PC-3 (cell line): ENCODE data around the gene WDR33. TPM values are rescaled to one million over a fixed set of nuclear protein-coding genes. Genes with fewer than 3 reads are reported as not detected.

ENCODE experiments used
- ATAC-seq: fragments of 200-7000 bp; cut with Tn5 transposase; 2 replicates; pipeline ENCODE4 v1.9.1; 2020; ENCODE audit warnings: mild to moderate bottlenecking, moderate library complexity
- BruUV-seq: library from RNA; stranded (reverse); fragments of 400-500 nt; replicated peaks from 2 replicates; lab custom pipeline; 2021; lab: Mats Ljungman, UMichigan
- CTCF ChIA-PET: fragments of 300-600 bp; sonication (Branson Sonifier 250); formaldehyde crosslinking; loops from one replicate; lab custom pipeline; 2022; ENCODE audit warnings: antibody characterized with exemption; lab: Charles Lee
- POLR2A ChIA-PET: fragments of 300-600 bp; sonication (Branson Sonifier 250); formaldehyde crosslinking; loops from one replicate; lab custom pipeline; 2022; ENCODE audit warnings: antibody characterized with exemption; ENCODE audit not compliant: unreplicated experiment; lab: Charles Lee
- DNase-seq: peaks from one replicate; pipeline ENCODE4 v3.0.0-alpha.2; 2015
- H2AFZ ChIP-seq: fragments of 300-600 bp; sonication (generic); 2 replicates; pipeline ENCODE4 v1.6.0; 2016; ENCODE audit warnings: antibody characterized with exemption, low read length
- H3F3A ChIP-seq: fragments of 300-600 bp; sonication (generic); one replicate; pipeline ENCODE4 v1.6.0; 2017; ENCODE audit warnings: antibody characterized with exemption, low read length, control low read depth, mild to moderate bottlenecking; ENCODE audit not compliant: unreplicated experiment
- H3K27ac ChIP-seq: fragments of 300-600 bp; sonication (generic); 2 replicates; pipeline ENCODE4 v1.5.1; 2016; ENCODE audit warnings: mild to moderate bottlenecking, low read length
- H3K27me3 ChIP-seq: fragments of 300-600 bp; sonication (generic); 2 replicates; pipeline ENCODE4 v1.6.1; 2016; ENCODE audit warnings: low read length, mixed read lengths
- H3K36me3 ChIP-seq: fragments of 300-600 bp; sonication (generic); 2 replicates; pipeline ENCODE4 v1.6.1; 2016; ENCODE audit warnings: low read depth, mixed run types, low read length, mixed read lengths
- H3K4me1 ChIP-seq: fragments of 300-600 bp; sonication (generic); 2 replicates; pipeline ENCODE4 v1.5.1; 2016; ENCODE audit warnings: low read length; ENCODE audit not compliant: insufficient read depth
- H3K4me2 ChIP-seq: fragments of 300-600 bp; sonication (generic); 2 replicates; pipeline ENCODE4 v1.6.0; 2016; ENCODE audit warnings: low read length
- H3K4me3 ChIP-seq: fragments of 300-600 bp; sonication (generic); 2 replicates; pipeline ENCODE4 v1.5.1; 2016; ENCODE audit warnings: mild to moderate bottlenecking, low read length, mixed read lengths
- H3K79me2 ChIP-seq: fragments of 300-600 bp; sonication (generic); 2 replicates; pipeline ENCODE4 v1.6.1; 2017; ENCODE audit warnings: low read length, mixed read lengths
- H3K9ac ChIP-seq: fragments of 300-600 bp; sonication (generic); 2 replicates; pipeline ENCODE4 v1.6.0; 2016; ENCODE audit warnings: mild to moderate bottlenecking, low read length
- H3K9me2 ChIP-seq: fragments of 300-600 bp; sonication (generic); replicated peaks from 2 replicates; pipeline ENCODE4 v1.6.1; 2016; ENCODE audit warnings: mixed run types, low read length, mixed read lengths
- H3K9me3 ChIP-seq: fragments of 300-600 bp; sonication (generic); 2 replicates; pipeline ENCODE4 v1.6.1; 2016; ENCODE audit warnings: low read length, mixed read lengths
- H4K20me1 ChIP-seq: fragments of 300-600 bp; sonication (generic); 2 replicates; pipeline ENCODE4 v1.6.1; 2016; ENCODE audit warnings: low read length, mixed read lengths
- CTCF ChIP-seq: fragments of 300-600 bp; sonication (generic); conservative IDR thresholded peaks from 2 replicates; pipeline ENCODE4 v1.5.1; 2017; ENCODE audit warnings: antibody characterized with exemption, low read depth, mild to moderate bottlenecking, low read length
- EZH2 ChIP-seq: fragments of 300-600 bp; sonication (generic); IDR thresholded peaks from one replicate; pipeline ENCODE4 v1.6.1; 2017; ENCODE audit warnings: antibody characterized with exemption, mild to moderate bottlenecking, low read length; ENCODE audit not compliant: unreplicated experiment
- EZH2phosphoT487 ChIP-seq: fragments of 300-600 bp; sonication (generic); IDR thresholded peaks from 2 replicates; pipeline ENCODE4 v1.6.1; 2018; ENCODE audit warnings: mild to moderate bottlenecking, antibody characterized with exemption, low read length, borderline replicate concordance
- intact Hi-C: fragments of 100-400 bp; cut with micrococcal nuclease; formaldehyde crosslinking; loops from 2 replicates; pipeline ENCODE4 v1.9.0; 2023
- total RNA-seq: library from RNA; depleted of rRNA; stranded (reverse); fragments of >200 nt; gene quantifications from 2 replicates; pipeline ENCODE4 v1.2.3, GENCODE V29; 2014

The WDR33 gene
- total RNA-seq, 1 experiment from 2014 or later, result 31.7 TPM

GRCh38 chr2:127859712-127860085 is 48.7 kb upstream of the WDR33 start:
- ATAC-seq, result peak; percentile 4; the same call in 1 of the 2 replicates
- DNase-seq, result peak; percentile 57
- H2AFZ ChIP-seq, result 0 out of 2 replicates have a peak overlapping the region, but pooled peaks have one; percentile 27
- H3K9ac ChIP-seq, result no peak overlapping the region
- no peaks in the 10 kb centered on the region for H3K9me3 ChIP-seq
- peaks cover 14% of the 10 kb centered on the region for H3K4me1 ChIP-seq
- peak overlapping the region; percentile 84 for H3K4me2 ChIP-seq
- POLR2A ChIA-PET, result no interaction called here
- intact Hi-C loops, result loop anchor here (10.0 kb wide), 1 partner anchor 85 kb away; no protein-coding TSS in a partner anchor
- H3K27me3 ChIP-seq, result no peaks in the 10 kb centered on the region
- H3K79me2 ChIP-seq, result peaks cover 32% of the 10 kb centered on the region
- no peak for TF ChIP-seq EZH2phosphoT487
- no peak for TF ChIP-seq EZH2
- no peak for TF ChIP-seq CTCF
- no peak overlapping the region for H3K27ac ChIP-seq
- H3K9me2 ChIP-seq, result no peaks in the 10 kb centered on the region
- H3K36me3 ChIP-seq, result peaks cover 17% of the 10 kb centered on the region
- H4K20me1 ChIP-seq, result 0 out of 2 replicates have a peak, but pooled peaks cover 8% of the 10 kb centered on the region
- no TSS peak for BruUV-seq
- CTCF ChIA-PET, result no interaction called here
- no peak overlapping the region for H3K4me3 ChIP-seq
- peaks cover 9% of the 10 kb centered on the region for H3F3A ChIP-seq

- H3K27me3 ChIP-seq, result no peaks in the 10 kb centered on the region
- TSS peak; percentile 74 for BruUV-seq
- peak overlapping the region; percentile 91 for H3K9ac ChIP-seq
- TF ChIP-seq EZH2phosphoT487, result no peak
- no peak for TF ChIP-seq CTCF
- no peak for TF ChIP-seq EZH2
- DNase-seq (no peak), ATAC-seq (peak; percentile 3; the same call in 1 of the 2 replicates)
- H3K79me2 ChIP-seq, result peaks cover 56% of the 10 kb centered on the region
- peak overlapping the region; percentile 63 for H2AFZ ChIP-seq
- peaks cover 9% of the 10 kb centered on the region for H3F3A ChIP-seq
- CTCF ChIA-PET, result no interaction called here
- H3K4me1 ChIP-seq, result peaks cover 14% of the 10 kb centered on the region
- peak overlapping the region; percentile 90 for H3K4me3 ChIP-seq
- intact Hi-C loops, result loop anchor here (10.0 kb wide), 1 partner anchor 83 kb away; no protein-coding TSS in a partner anchor
- H3K36me3 ChIP-seq, result peaks cover 15% of the 10 kb centered on the region
- no peaks in the 10 kb centered on the region for H3K9me3 ChIP-seq
- peaks cover 21% of the 10 kb centered on the region; the same call in 1 of the 2 replicates for H4K20me1 ChIP-seq
- POLR2A ChIA-PET, result no interaction called here
- H3K9me2 ChIP-seq, result no peaks in the 10 kb centered on the region
- H3K4me2 ChIP-seq, result peak overlapping the region; percentile 90
- peak overlapping the region; percentile 32 for H3K27ac ChIP-seq
These were observed 46.4 kb upstream of the WDR33 start for GRCh38 chr2:127857265-127857808.

GRCh38 chr2:127853671-127854070 is 42.7 kb upstream of the WDR33 start:
- Histone ChIP-seq H2AFZ (no peak overlapping the region), H3K9me3 (no peaks in the 10 kb centered on the region), H3K27me3 (no peaks in the 10 kb centered on the region), H3K4me2 (no peak overlapping the region), H3F3A (no peaks in the 10 kb centered on the region), H3K9me2 (no peaks in the 10 kb centered on the region), H3K9ac (no peak overlapping the region), H3K4me3 (no peak overlapping the region), H3K27ac (no peak overlapping the region), H3K79me2 (peaks cover 68% of the 10 kb centered on the region), H4K20me1 (peaks cover 21% of the 10 kb centered on the region; the same call in 1 of the 2 replicates), H3K36me3 (peaks cover 40% of the 10 kb centered on the region), H3K4me1 (peaks cover 14% of the 10 kb centered on the region)
- BruUV-seq, result no TSS peak
- no peak for TF ChIP-seq EZH2
- no peak for TF ChIP-seq CTCF
- no peak for TF ChIP-seq EZH2phosphoT487
- DNase-seq (no peak), ATAC-seq (no peak)
- ChIA-PET POLR2A (interaction anchor here (0.7 kb wide), 1 partner anchor 110 kb away, joined by 3 read pairs; no protein-coding TSS in a partner anchor), CTCF (interaction anchor here (0.6 kb wide), 1 partner anchor 74 kb away, joined by 3 read pairs; no protein-coding TSS in a partner anchor)
- intact Hi-C loops, result loop anchor here (10.0 kb wide), 1 partner anchor 79 kb away; no protein-coding TSS in a partner anchor
